HUES6 (cell line): ENCODE measurements around the gene C15orf62.

ENCODE experiments used
- H3K27ac ChIP-seq: 2 replicates; pipeline ENCODE4 v1.7.0; 2013; ENCODE audit warnings: low read depth, mild to moderate bottlenecking, low read length, inconsistent platforms
- H3K27me3 ChIP-seq: 2 replicates; pipeline ENCODE4 v1.6.1; 2013; ENCODE audit warnings: low read length; ENCODE audit not compliant: control insufficient read depth, insufficient read depth
- H3K36me3 ChIP-seq: 2 replicates; pipeline ENCODE4 v1.6.1; 2013; ENCODE audit warnings: low read length; ENCODE audit not compliant: control insufficient read depth, insufficient read depth
- H3K4me1 ChIP-seq: 2 replicates; pipeline ENCODE4 v1.6.1; 2013; ENCODE audit warnings: low read length; ENCODE audit not compliant: control insufficient read depth, insufficient read depth
- H3K4me3 ChIP-seq: 2 replicates; pipeline ENCODE4 v1.5.1; 2013; ENCODE audit warnings: low read depth, low read length
- H3K9ac ChIP-seq: one replicate; pipeline ENCODE4 v1.6.1; 2013; ENCODE audit warnings: mild to moderate bottlenecking, low read length
- H3K9me3 ChIP-seq: 2 replicates; pipeline ENCODE4 v1.6.1; 2013; ENCODE audit warnings: low read depth, low read length; ENCODE audit not compliant: control insufficient read depth, insufficient read depth

Gene C15orf62

GRCh38 chr15:40743921-40744814 lies 25.6 kb upstream of the C15orf62 start:
- Histone ChIP-seq H3K4me1 (peaks cover 16% of the 10 kb centered on the region), H3K4me3 (no peak overlapping the region), H3K27me3 (no peaks in the 10 kb centered on the region), H3K27ac (no peak overlapping the region), H3K9me3 (no peaks in the 10 kb centered on the region), H3K9ac (no peak overlapping the region), H3K36me3 (peaks cover 43% of the 10 kb centered on the region)

DNA sequence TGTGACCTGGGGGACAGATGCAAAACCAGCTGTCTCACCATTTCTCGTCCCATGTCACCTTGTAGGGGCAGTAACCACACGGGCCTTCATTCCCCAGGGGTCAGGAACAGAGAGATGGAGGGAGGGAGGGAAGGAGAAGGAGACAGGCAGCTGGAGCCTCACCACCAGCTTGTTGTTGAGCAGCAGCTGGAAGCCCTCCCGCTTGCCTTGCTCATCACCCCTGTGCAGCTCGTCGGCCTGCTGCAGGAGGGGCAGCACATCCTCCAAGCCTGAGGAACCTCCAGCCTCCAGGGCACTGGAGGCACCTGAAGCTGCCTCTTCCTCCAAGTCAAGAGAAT lies 25.0 kb upstream of the C15orf62 start:
- no peak overlapping the region for H3K9ac ChIP-seq
- no peak overlapping the region for H3K27ac ChIP-seq
- H3K4me1 ChIP-seq = peaks cover 10% of the 10 kb centered on the region
- peaks cover 39% of the 10 kb centered on the region for H3K36me3 ChIP-seq
- no peak overlapping the region for H3K4me3 ChIP-seq
- H3K27me3 ChIP-seq = no peaks in the 10 kb centered on the region
- H3K9me3 ChIP-seq = no peaks in the 10 kb centered on the region

GRCh38 chr15:40746916-40747418 lies 22.8 kb upstream of the C15orf62 start:
- Histone ChIP-seq H3K36me3 (peaks cover 52% of the 10 kb centered on the region), H3K27ac (no peak overlapping the region), H3K9ac (no peak overlapping the region), H3K4me1 (no peaks in the 10 kb centered on the region), H3K9me3 (no peaks in the 10 kb centered on the region), H3K4me3 (no peak overlapping the region), H3K27me3 (no peaks in the 10 kb centered on the region)

DNA sequence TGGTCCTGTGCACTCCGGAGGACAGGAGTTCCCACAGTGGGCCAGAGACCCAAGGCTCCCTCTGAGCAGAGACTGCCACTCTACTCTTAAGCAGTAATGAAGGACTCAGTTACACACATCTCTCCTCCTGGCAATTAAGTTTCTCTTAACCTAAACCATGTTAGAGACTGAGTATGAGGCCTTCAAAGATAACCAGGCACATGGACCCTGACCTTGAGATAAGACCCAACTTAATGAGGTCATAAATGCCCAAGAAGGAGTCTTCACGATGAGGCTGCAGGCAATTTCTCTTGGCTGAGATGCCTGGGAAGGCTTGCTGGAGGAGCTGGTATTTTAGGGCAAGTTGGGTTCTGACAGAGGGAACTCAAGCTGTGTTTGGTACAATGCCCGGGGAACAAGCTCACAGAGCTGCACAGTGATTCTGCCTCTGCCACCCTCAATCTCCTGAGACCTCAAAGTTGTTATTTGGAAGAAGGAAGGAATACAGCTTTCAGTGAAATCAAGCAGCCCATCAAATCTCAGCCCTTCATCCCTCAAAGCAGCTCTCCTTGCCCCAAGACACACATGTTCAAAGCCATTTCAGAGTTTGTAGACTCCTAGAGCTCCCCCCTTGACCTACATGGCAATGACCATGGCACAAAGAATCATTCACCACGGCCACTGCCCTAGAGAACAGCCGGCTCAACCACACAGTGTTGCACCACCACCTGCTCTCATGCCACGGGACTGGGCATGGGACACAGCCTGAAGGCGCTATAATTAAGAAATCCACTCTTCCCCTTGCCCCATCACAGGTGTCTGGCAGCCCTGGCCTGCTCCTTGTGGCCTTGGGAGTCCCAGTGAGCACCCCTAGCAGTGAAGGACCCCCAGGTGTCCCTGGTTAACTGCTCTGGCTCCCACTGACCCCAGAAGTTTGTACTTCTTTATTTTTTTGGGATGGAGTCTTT lies 21.8 kb upstream of the C15orf62 start:
- Histone ChIP-seq H3K9ac (no peak overlapping the region), H3K4me1 (no peaks in the 10 kb centered on the region), H3K36me3 (peaks cover 49% of the 10 kb centered on the region), H3K27me3 (no peaks in the 10 kb centered on the region), H3K4me3 (no peak overlapping the region), H3K9me3 (no peaks in the 10 kb centered on the region), H3K27ac (no peak overlapping the region)

DNA sequence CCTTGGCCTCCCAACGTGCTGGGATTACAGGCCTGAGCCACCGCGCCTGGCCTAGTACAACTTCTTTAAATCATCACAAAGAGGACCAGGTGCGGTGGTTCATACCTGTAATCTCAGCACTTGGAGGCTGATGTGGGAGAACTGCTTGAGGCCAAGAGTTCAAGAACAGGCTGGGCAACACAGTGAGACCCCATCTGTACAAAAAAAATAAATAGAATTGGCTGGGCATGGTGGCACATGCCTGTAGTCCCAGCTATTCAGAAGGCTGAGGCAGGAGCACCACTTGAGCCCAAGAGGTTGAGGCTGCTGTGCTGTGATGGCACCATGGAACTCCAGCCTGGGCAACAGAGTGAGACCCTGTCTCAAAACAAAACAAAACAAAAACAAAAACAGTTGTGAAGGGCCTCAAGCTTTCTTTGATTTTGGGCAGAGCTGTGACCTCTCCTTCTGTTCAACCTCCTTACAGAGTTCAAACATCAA lies 20.6 kb upstream of the C15orf62 start:
- Histone ChIP-seq H3K27me3 (no peaks in the 10 kb centered on the region), H3K4me1 (no peaks in the 10 kb centered on the region), H3K36me3 (peaks cover 37% of the 10 kb centered on the region)

DNA sequence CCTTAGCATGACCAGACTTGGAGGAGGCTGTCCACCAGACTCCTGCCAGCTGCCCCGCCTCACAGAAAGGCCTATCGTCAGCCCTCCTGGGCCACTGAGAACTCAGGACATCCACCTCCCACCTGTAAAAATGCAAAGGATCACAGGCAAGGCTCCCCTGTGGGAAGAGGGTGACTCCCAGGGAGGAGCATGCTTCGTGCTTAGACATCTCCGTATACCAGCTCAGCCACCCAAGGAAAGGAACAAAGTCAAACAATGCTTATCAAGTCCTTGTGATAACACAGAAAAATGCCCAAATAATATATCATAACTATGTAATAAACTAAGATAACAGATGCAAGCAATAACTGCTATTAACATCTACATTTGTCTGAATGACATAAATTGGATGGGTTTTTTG lies 18.9 kb upstream of the C15orf62 start:
- Histone ChIP-seq H3K9me3 (no peaks in the 10 kb centered on the region), H3K27me3 (no peaks in the 10 kb centered on the region), H3K4me1 (peaks cover 3% of the 10 kb centered on the region; the same call in 1 of the 2 replicates), H3K9ac (no peak overlapping the region), H3K27ac (no peak overlapping the region), H3K4me3 (no peak overlapping the region), H3K36me3 (peaks cover 24% of the 10 kb centered on the region)

More for the DNA sequence above, 20.6 kb upstream of the C15orf62 start:
- no peak overlapping the region for H3K4me3 ChIP-seq
- H3K27ac ChIP-seq = no peak overlapping the region
- no peaks in the 10 kb centered on the region for H3K9me3 ChIP-seq
- H3K9ac ChIP-seq = no peak overlapping the region

GRCh38 chr15:40751745-40752144 lies 18.0 kb upstream of the C15orf62 start:
- Histone ChIP-seq H3K36me3 (peaks cover 23% of the 10 kb centered on the region), H3K9ac (no peak overlapping the region), H3K9me3 (no peaks in the 10 kb centered on the region), H3K27me3 (no peaks in the 10 kb centered on the region), H3K4me1 (peaks cover 6% of the 10 kb centered on the region; the same call in 1 of the 2 replicates), H3K27ac (no peak overlapping the region), H3K4me3 (no peak overlapping the region)

DNA sequence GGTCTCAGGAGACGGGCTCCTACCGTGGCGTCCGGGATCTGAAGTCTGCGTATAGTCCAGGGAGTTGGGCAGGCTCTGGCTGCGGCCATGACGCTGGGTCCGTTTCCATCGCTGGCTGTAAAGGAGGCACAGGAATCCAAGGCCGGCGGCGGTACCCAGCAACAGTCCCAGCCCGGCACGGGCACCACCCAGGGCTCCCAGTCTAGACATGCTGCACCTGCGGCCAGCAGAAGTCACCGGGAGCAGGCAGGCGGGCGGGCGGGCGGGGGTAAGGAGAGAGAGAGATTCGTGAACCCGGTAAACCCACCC lies 15.3 kb upstream of the C15orf62 start:
- peaks cover 21% of the 10 kb centered on the region for H3K36me3 ChIP-seq
- no peak overlapping the region for H3K27ac ChIP-seq
- peak overlapping the region; percentile 98 for H3K4me3 ChIP-seq
- H3K27me3 ChIP-seq = no peaks in the 10 kb centered on the region
- no peaks in the 10 kb centered on the region for H3K9me3 ChIP-seq
- peak overlapping the region; percentile 80 for H3K9ac ChIP-seq
- H3K4me1 ChIP-seq = peaks cover 6% of the 10 kb centered on the region; the same call in 1 of the 2 replicates

DNA sequence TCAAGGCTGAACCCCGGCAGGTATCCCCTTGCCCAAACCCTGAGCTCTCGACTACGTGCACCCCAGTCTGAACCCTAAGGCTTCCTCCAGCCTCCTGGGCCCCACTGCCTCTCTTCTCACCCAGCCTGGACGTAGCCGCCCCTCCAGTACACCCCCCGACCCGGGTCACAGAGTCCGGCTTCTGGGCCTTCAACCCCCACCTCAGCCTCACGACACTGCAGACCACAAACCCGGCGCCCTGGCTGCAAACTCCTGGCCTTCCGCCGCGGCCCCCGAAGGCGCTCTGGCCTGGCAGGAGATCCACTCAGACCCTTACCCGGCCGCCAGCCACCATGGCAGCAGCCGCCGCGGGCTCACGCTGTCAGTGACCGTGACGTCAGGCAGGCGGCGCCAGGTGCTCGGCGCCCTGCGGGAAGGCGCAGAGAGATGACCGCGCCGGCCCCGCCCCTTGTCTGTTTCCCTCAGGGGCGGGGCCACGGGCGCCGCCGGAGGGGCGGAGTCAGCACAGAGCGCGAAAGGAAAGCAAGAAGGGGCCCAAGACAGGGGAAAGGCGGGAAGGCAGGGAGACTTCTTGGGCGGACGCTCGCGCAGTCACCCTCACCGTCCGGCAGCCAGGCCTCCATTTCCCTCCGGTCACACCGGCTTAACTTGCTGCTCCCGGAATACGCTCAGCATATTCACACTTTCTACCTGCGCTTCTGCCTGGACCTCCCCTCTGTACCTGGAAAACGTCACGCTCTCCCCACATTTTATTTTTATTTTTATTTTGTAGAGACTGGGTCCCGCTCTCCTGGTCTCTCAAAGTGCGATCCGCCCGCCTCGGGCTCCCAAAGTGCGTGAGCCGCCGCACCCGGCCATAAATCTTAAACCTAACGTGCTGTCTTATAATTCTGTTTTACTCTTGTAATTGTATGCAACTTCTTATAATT lies 14.6 kb upstream of the C15orf62 start, which contains the start of gene RMDN3:
TSS of gene RMDN3 (minus strand) at position 372 of the 929 bp plus-strand sequence. CDS start 471 bp downstream, outside the sequence.
- peaks cover 21% of the 10 kb centered on the region for H3K36me3 ChIP-seq
- peak within 1 kb of the TSS; percentile 92 for H3K27ac ChIP-seq
- peak within 1 kb of the TSS; percentile 98 for H3K4me3 ChIP-seq
- H3K27me3 ChIP-seq = no peaks in the 10 kb centered on the region
- peak within 1 kb of the TSS; percentile 84 for H3K9ac ChIP-seq
- H3K4me1 ChIP-seq = peaks cover 6% of the 10 kb centered on the region; the same call in 1 of the 2 replicates
- no peaks in the 10 kb centered on the region for H3K9me3 ChIP-seq

- Histone ChIP-seq H3K27me3 (no peaks in the 10 kb centered on the region), H3K4me3 (peak overlapping the region; percentile 98), H3K4me1 (peaks cover 6% of the 10 kb centered on the region; the same call in 1 of the 2 replicates)
Observed at GRCh38 chr15:40755812-40756208, 14.0 kb upstream of the C15orf62 start.

More at GRCh38 chr15:40755812-40756208, 14.0 kb upstream of the C15orf62 start:
- Histone ChIP-seq H3K27ac (peak overlapping the region; percentile 92), H3K36me3 (peaks cover 15% of the 10 kb centered on the region), H3K9me3 (no peaks in the 10 kb centered on the region), H3K9ac (peak overlapping the region; percentile 84)
